ENCODE measurements around the gene TRPC4.

GRCh38 chr13:37686501-37686900 lies 183.1 kb downstream of the TRPC4 start:
- no peak for TF ChIP-seq CTCF (IDR thresholded peaks at IDR 0.05)
- TF ChIP-seq POLR2AphosphoS5 (IDR thresholded peaks at IDR 0.05) = no peak
- no peak for TF ChIP-seq POLR2A (IDR thresholded peaks at IDR 0.05)
